ENCODE data around the gene LGMN. TPM values are rescaled to one million over a fixed set of nuclear protein-coding genes. Genes with fewer than 3 reads are reported as not detected.

Gene LGMN
- total RNA-seq, 1 experiment from 2014 or later: not detected

DNA sequence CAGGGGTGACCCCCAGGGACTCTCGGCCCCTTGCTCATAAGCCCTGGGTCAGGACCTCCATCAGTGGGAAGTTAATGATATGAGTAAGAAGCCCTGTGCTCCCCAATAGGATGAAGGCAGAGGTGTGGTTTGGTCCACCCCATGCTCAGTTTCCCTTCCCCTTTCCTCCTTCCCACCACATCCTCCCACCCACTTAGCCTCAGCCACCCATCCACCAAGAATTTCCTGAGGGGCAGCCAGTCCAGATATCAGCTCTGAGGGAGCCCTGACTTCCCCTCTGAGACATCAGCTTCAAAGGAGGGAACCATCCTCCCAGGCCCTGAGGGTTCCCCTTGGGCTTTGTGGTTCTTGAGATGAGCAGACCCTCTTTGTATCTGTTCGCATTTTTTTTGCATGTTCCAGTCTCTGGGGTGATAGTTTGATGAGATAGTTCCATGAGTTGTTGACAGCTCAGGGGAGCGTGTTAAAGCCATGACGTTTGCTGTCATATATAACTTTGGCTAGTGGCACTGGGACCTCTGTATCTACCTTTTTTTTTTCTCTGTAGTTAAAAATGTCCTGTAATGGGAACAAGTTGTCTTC is 71.2 kb downstream of the LGMN start:
- H3K9me3 ChIP-seq (ENCODE audit: low read length): no peaks in the 10 kb centered on the region
- H4K20me1 ChIP-seq (ENCODE audit: insufficient read depth, low read depth, low read length): peaks cover 29% of the 10 kb centered on the region
- H3K36me3 ChIP-seq (ENCODE audit: insufficient read depth, low read length): no peaks in the 10 kb centered on the region
- H3K9me2 ChIP-seq (replicated peaks; ENCODE audit: insufficient read depth, low read length): no peaks in the 10 kb centered on the region
- H3K4me3 ChIP-seq (ENCODE audit: low read length): peak overlapping the region; percentile 0; the same call in 1 of the 2 replicates
- no peaks in the 10 kb centered on the region for H3K79me2 ChIP-seq (ENCODE audit: low read length)
- DNase-seq: peak; percentile 96
- no peak overlapping the region for H2AFZ ChIP-seq (ENCODE audit: low read length)
- H3K4me2 ChIP-seq (ENCODE audit: low read depth, low read length, poor library complexity, severe bottlenecking): peak overlapping the region; percentile 30
- H3K4me1 ChIP-seq (ENCODE audit: low read length): peaks cover 28% of the 10 kb centered on the region
- H3K27me3 ChIP-seq (ENCODE audit: low read length): peaks cover 4% of the 10 kb centered on the region; the same call in 1 of the 2 replicates
- H3K27ac ChIP-seq (ENCODE audit: low read length): no peak overlapping the region
- no peak overlapping the region for H3K9ac ChIP-seq (ENCODE audit: low read length)

DNA sequence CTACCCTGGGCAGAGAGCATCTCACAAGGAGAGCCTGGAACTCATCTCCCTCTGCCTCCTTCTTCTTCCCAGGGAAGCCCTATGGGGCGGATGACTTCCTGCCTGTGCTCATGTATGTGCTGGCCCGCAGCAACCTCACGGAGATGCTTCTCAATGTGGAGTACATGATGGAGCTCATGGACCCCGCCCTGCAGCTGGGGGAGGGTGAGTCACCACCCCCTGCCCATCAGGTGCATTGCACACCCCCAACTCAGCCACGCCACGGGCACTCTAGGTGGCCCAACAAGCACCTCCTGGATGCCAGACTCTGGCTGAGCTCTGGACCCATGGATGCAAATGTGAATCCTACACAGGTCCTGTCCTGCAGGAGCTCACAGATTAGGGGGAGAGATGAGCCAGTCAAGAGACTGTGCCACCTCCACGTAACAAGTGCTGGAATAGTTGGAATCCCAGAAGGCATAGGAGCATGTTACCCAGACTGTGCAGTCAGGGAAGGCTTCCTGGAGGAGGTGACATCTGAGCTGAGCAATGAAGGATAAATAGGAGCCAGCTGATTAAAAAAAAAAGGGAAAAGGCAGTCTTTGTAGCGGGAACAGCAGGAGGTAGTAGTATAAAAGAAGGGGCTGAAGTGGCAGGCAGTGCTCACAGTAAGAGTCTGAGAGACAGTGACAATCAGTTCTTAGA is 71.9 kb downstream of the LGMN start:
- H3K27me3 ChIP-seq (ENCODE audit: low read length): peaks cover 4% of the 10 kb centered on the region; the same call in 1 of the 2 replicates
- H3K4me2 ChIP-seq (ENCODE audit: low read depth, low read length, poor library complexity, severe bottlenecking): peak overlapping the region; percentile 30
- peaks cover 28% of the 10 kb centered on the region for H3K4me1 ChIP-seq (ENCODE audit: low read length)
- H4K20me1 ChIP-seq (ENCODE audit: insufficient read depth, low read depth, low read length): peaks cover 28% of the 10 kb centered on the region
- H3K9me3 ChIP-seq (ENCODE audit: low read length): no peaks in the 10 kb centered on the region
- H3K9ac ChIP-seq (ENCODE audit: low read length): peak overlapping the region; percentile 4; the same call in 1 of the 2 replicates
- no peaks in the 10 kb centered on the region for H3K9me2 ChIP-seq (replicated peaks; ENCODE audit: insufficient read depth, low read length)
- H2AFZ ChIP-seq (ENCODE audit: low read length): no peak overlapping the region
- no peak for DNase-seq
- H3K27ac ChIP-seq (ENCODE audit: low read length): no peak overlapping the region
- peak overlapping the region; percentile 0; the same call in 1 of the 2 replicates for H3K4me3 ChIP-seq (ENCODE audit: low read length)
- no peaks in the 10 kb centered on the region for H3K36me3 ChIP-seq (ENCODE audit: insufficient read depth, low read length)
- no peaks in the 10 kb centered on the region for H3K79me2 ChIP-seq (ENCODE audit: low read length)

DNA sequence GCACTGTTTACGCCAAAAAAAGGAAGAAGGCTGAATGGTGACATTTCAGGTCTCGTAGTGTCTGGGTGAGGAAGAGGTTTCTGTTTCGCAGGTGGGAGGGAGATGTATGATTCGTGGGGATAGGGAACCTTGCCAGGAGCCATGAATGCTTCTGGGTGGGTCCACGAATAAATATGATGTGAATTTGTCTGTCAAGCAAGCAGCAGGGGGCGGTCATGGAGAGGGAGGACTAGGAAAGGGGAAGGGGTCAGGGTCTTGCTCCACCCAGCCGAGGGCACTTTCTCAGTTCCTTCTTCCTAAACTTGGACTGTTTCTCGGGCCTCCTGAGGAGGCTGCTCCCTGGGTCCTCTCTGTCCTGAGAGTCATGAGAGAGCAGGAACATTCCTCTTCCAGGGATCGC is 72.5 kb downstream of the LGMN start:
- H3K4me1 ChIP-seq (ENCODE audit: low read length): peaks cover 28% of the 10 kb centered on the region
- H2AFZ ChIP-seq (ENCODE audit: low read length): no peak overlapping the region
- no peaks in the 10 kb centered on the region for H3K9me2 ChIP-seq (replicated peaks; ENCODE audit: insufficient read depth, low read length)
- H3K9me3 ChIP-seq (ENCODE audit: low read length): no peaks in the 10 kb centered on the region
- no peaks in the 10 kb centered on the region for H3K36me3 ChIP-seq (ENCODE audit: insufficient read depth, low read length)
- no peak for DNase-seq
- peaks cover 24% of the 10 kb centered on the region for H4K20me1 ChIP-seq (ENCODE audit: insufficient read depth, low read depth, low read length)
- H3K9ac ChIP-seq (ENCODE audit: low read length): peak overlapping the region; percentile 4; the same call in 1 of the 2 replicates
- no peak overlapping the region for H3K27ac ChIP-seq (ENCODE audit: low read length)
- H3K4me3 ChIP-seq (ENCODE audit: low read length): peak overlapping the region; percentile 0; the same call in 1 of the 2 replicates
- H3K27me3 ChIP-seq (ENCODE audit: low read length): peaks cover 4% of the 10 kb centered on the region; the same call in 1 of the 2 replicates
- peak overlapping the region; percentile 30 for H3K4me2 ChIP-seq (ENCODE audit: low read depth, low read length, poor library complexity, severe bottlenecking)
- no peaks in the 10 kb centered on the region for H3K79me2 ChIP-seq (ENCODE audit: low read length)

DNA sequence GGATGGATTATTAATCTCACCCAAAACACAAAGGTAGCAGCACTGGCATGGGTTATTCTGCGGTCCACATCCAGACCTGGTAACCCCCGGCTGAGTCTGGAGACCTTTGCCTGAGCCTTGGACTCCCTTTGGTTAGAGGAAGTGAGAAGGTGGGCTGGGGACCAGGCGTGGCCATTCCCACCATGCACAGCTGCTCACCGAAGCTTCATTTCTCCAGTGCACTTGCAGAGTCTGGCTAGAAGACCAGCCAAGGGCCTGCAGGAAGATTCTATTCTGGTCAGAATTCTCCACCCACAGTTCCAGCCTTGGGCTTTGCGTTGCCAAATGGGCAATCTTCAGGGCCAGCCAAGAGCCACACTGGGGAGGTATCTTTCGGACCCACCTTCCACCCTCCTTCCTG is 73.0 kb downstream of the LGMN start:
- Histone ChIP-seq H3K27ac (ENCODE audit: low read length) (no peak overlapping the region), H3K27me3 (ENCODE audit: low read length) (peaks cover 4% of the 10 kb centered on the region; the same call in 1 of the 2 replicates), H3K4me3 (ENCODE audit: low read length) (no peak overlapping the region), H3K4me1 (ENCODE audit: low read length) (peaks cover 30% of the 10 kb centered on the region), H3K9me3 (ENCODE audit: low read length) (no peaks in the 10 kb centered on the region), H3K79me2 (ENCODE audit: low read length) (no peaks in the 10 kb centered on the region), H4K20me1 (ENCODE audit: insufficient read depth, low read depth, low read length) (peaks cover 22% of the 10 kb centered on the region), H2AFZ (ENCODE audit: low read length) (no peak overlapping the region), H3K4me2 (ENCODE audit: low read depth, low read length, poor library complexity, severe bottlenecking) (peak overlapping the region; percentile 30), H3K9me2 (replicated peaks; ENCODE audit: insufficient read depth, low read length) (no peaks in the 10 kb centered on the region), H3K9ac (ENCODE audit: low read length) (no peak overlapping the region), H3K36me3 (ENCODE audit: insufficient read depth, low read length) (no peaks in the 10 kb centered on the region)
- DNase-seq: no peak

DNA sequence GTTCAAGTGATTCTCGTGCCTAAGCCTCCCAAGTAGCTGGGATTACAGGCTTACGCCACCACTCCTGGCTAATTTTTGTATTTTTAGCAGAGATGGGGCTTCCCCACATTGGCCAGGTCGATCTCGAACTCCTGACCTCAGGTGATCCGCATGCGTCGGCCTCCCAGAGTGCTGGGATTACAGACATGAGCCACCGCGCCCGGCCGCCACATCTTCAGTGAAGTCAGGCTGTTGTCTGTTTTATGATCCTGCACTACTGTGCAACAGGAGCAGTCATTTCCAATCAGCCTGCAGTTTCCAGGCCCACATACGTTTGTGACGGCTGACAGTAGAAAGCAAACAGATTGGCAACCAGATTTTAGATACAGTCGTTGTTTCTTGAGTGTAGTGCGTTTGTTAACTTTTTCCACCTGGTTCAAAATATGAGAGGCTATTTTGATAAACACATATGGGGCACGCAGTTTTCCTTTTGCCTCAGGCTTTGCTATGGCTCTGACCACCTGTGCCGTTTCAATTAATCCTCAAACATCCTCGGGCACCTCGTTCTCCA is 74.8 kb downstream of the LGMN start:
- Histone ChIP-seq H3K27ac (ENCODE audit: low read length) (no peak overlapping the region), H3K79me2 (ENCODE audit: low read length) (no peaks in the 10 kb centered on the region), H3K9ac (ENCODE audit: low read length) (no peak overlapping the region), H3K27me3 (ENCODE audit: low read length) (peaks cover 4% of the 10 kb centered on the region; the same call in 1 of the 2 replicates), H3K4me3 (ENCODE audit: low read length) (no peak overlapping the region), H3K36me3 (ENCODE audit: insufficient read depth, low read length) (no peaks in the 10 kb centered on the region), H3K4me1 (ENCODE audit: low read length) (peaks cover 39% of the 10 kb centered on the region), H3K9me2 (replicated peaks; ENCODE audit: insufficient read depth, low read length) (no peaks in the 10 kb centered on the region), H2AFZ (ENCODE audit: low read length) (no peak overlapping the region), H3K9me3 (ENCODE audit: low read length) (no peaks in the 10 kb centered on the region), H4K20me1 (ENCODE audit: insufficient read depth, low read depth, low read length) (peaks cover 19% of the 10 kb centered on the region), H3K4me2 (ENCODE audit: low read depth, low read length, poor library complexity, severe bottlenecking) (no peak overlapping the region)
- no peak for DNase-seq

DNA sequence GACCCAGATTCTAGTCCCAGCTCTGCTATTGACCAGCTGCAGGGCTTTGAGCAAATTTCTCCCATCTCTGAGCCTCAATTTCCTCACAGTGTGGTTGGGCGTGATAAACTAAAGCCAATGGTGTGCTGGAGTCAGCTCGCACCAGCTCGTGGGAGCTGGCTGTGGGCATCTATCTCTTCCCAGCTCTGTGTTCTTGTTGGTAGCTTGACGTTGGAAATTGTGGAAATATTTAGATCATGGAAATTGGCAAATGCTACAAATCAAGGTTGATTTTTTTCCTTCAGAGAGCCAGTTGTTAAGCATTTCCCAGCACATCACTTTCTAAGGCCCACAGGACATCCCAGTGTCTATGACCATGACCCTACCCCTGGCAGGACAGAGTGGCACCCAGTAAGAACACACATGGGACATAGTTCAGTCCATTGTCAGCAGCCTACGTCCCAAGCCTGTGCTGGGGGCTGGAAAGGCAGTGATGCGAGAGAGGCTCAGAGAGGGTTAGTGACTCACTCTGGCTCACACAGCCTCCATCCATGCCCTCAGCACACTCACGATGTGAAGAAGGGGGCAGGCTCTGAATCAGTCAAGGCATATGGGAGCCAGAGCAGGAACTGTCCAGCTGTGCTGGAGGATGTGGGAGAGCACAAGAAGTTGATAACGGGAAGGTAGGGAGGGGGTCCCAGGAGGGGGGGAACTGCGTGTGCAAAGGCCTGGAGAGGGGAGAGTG is 77.6 kb downstream of the LGMN start:
- Histone ChIP-seq H3K4me3 (ENCODE audit: low read length) (no peak overlapping the region), H3K79me2 (ENCODE audit: low read length) (no peaks in the 10 kb centered on the region), H3K27ac (ENCODE audit: low read length) (no peak overlapping the region), H3K27me3 (ENCODE audit: low read length) (peaks cover 4% of the 10 kb centered on the region; the same call in 1 of the 2 replicates), H3K9ac (ENCODE audit: low read length) (no peak overlapping the region), H3K4me2 (ENCODE audit: low read depth, low read length, poor library complexity, severe bottlenecking) (no peak overlapping the region), H3K4me1 (ENCODE audit: low read length) (peaks cover 25% of the 10 kb centered on the region), H3K9me3 (ENCODE audit: low read length) (no peaks in the 10 kb centered on the region), H2AFZ (ENCODE audit: low read length) (no peak overlapping the region), H4K20me1 (ENCODE audit: insufficient read depth, low read depth, low read length) (peaks cover 5% of the 10 kb centered on the region), H3K36me3 (ENCODE audit: insufficient read depth, low read length) (no peaks in the 10 kb centered on the region), H3K9me2 (replicated peaks; ENCODE audit: insufficient read depth, low read length) (no peaks in the 10 kb centered on the region)
- no peak for DNase-seq

DNA sequence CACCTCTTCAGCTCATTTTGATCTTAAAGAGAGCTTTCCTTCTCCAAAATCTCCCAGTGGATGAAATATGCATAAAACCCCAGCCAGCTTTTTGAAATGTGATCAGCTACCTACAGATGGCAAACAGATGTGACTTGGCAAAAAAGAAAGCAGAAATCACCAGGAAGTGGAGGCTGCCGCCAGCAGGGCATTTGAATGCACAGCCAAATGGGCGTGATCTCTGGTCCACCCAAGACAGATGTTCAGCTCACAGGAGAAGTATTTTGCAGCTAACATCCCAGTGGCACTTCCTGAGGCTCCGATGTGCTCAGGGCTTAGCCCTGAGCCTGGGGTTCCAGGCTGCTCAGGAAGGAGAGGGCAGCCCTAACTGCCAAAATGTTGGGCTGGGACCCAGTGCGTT is 78.3 kb downstream of the LGMN start:
- Histone ChIP-seq H2AFZ (ENCODE audit: low read length) (no peak overlapping the region), H4K20me1 (ENCODE audit: insufficient read depth, low read depth, low read length) (peaks cover under 1% of the 10 kb centered on the region; the same call in 1 of the 2 replicates), H3K79me2 (ENCODE audit: low read length) (no peaks in the 10 kb centered on the region), H3K36me3 (ENCODE audit: insufficient read depth, low read length) (no peaks in the 10 kb centered on the region), H3K9me2 (replicated peaks; ENCODE audit: insufficient read depth, low read length) (no peaks in the 10 kb centered on the region), H3K4me1 (ENCODE audit: low read length) (peaks cover 19% of the 10 kb centered on the region), H3K4me3 (ENCODE audit: low read length) (no peak overlapping the region), H3K9me3 (ENCODE audit: low read length) (no peaks in the 10 kb centered on the region), H3K9ac (ENCODE audit: low read length) (no peak overlapping the region), H3K27ac (ENCODE audit: low read length) (no peak overlapping the region), H3K4me2 (ENCODE audit: low read depth, low read length, poor library complexity, severe bottlenecking) (no peak overlapping the region), H3K27me3 (ENCODE audit: low read length) (peaks cover 3% of the 10 kb centered on the region; the same call in 1 of the 2 replicates)
- DNase-seq: peak; percentile 74
